Subcutaneous abdominal adipose tissue (tissue), 5 donors: ENCODE measurements around the gene IGFBP2.

Experiments
- H3K27ac ChIP-seq: one replicate; pipeline ENCODE4 v1.7.0; 2013; ENCODE audit warnings: low read depth, mild to moderate bottlenecking, inconsistent platforms, low read length, moderate library complexity
- H3K27me3 ChIP-seq, 5 donors: one replicate each; pipeline ENCODE4 v1.7.0; 2013; ENCODE audit warnings: low read length in 5 of 5, inconsistent platforms in 1 of 5; ENCODE audit not compliant: control insufficient read depth in 5 of 5, insufficient read depth in 4 of 5
- H3K36me3 ChIP-seq, 5 donors: one replicate each; pipeline ENCODE4 v1.7.0; 2013; ENCODE audit warnings: low read length in 5 of 5; ENCODE audit not compliant: control insufficient read depth in 5 of 5, insufficient read depth in 5 of 5
- H3K4me1 ChIP-seq, 5 donors: one replicate each; pipeline ENCODE4 v1.7.0; 2013; ENCODE audit warnings: low read length in 5 of 5, mild to moderate bottlenecking in 3 of 5, moderate library complexity in 1 of 5; ENCODE audit not compliant: control insufficient read depth in 5 of 5, insufficient read depth in 5 of 5
- H3K4me3 ChIP-seq, 5 donors: one replicate each; pipeline ENCODE4 v1.7.0; 2013; ENCODE audit warnings: low read length in 5 of 5, low read depth in 1 of 5
- H3K9ac ChIP-seq, 5 donors: one replicate each; pipeline ENCODE4 v1.7.0; 2013; ENCODE audit warnings: low read length in 5 of 5, mild to moderate bottlenecking in 4 of 5, moderate library complexity in 3 of 5
- H3K9me3 ChIP-seq, 5 donors: one replicate each; pipeline ENCODE4 v1.7.0; 2013; ENCODE audit warnings: low read length in 5 of 5; ENCODE audit not compliant: control insufficient read depth in 5 of 5
- donor health status: healthy.
- donor health status: healthy.
- donor health status: healthy.
- donor health status: healthy.
- donor health status: healthy.

Gene IGFBP2

DNA sequence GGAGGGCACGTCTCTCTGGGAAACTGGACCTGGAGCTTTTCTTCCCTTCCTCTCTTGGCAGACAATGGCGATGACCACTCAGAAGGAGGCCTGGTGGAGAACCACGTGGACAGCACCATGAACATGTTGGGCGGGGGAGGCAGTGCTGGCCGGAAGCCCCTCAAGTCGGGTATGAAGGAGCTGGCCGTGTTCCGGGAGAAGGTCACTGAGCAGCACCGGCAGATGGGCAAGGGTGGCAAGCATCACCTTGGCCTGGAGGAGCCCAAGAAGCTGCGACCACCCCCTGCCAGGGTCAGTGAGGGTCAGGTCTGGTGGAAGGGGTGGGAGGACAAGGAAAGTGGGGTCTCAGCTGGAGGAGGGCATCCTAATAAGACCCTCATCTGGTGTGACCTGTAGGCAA, 27.3 kb downstream of the IGFBP2 start:
- no peak overlapping the region for H3K27ac ChIP-seq
- H3K4me1 ChIP-seq: peaks cover 0 to 9% (median 2%) of the 10 kb centered on the region in 5 donors
- H3K9ac ChIP-seq: no peak overlapping the region
- peaks cover 0 to 23% (median 0%) of the 10 kb centered on the region in 5 donors for H3K36me3 ChIP-seq
- no peak overlapping the region for H3K4me3 ChIP-seq
- no peaks in the 10 kb centered on the region for H3K9me3 ChIP-seq
- peaks cover 0 to 7% (median 0%) of the 10 kb centered on the region in 5 donors for H3K27me3 ChIP-seq

DNA sequence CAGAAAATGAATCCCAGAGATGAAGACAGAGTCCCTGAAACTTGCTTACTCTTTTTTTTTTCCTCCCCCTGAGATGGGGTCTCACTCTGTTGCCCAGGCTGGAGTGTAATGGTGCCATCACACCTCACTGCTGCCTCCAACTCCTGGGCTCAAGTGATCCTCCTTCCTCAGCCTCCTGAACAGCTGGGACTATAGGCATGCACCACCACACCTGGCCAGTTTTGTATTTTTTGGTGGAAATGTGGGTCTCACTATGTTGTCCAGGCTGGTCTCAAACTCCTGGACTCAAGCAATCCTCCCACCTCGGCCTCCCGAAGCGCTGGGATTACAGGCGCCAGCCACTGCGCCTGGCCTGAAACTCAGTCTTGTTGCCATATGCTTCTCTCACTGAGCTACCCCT, 27.8 kb downstream of the IGFBP2 start:
- no peak overlapping the region for H3K27ac ChIP-seq
- peaks cover 0 to 12% (median 0%) of the 10 kb centered on the region in 5 donors for H3K27me3 ChIP-seq
- peaks cover 0 to 15% (median 6%) of the 10 kb centered on the region in 5 donors for H3K4me1 ChIP-seq
- H3K36me3 ChIP-seq: peaks cover 0 to 23% (median 0%) of the 10 kb centered on the region in 5 donors
- H3K9ac ChIP-seq: no peak overlapping the region
- no peaks in the 10 kb centered on the region for H3K9me3 ChIP-seq
- H3K4me3 ChIP-seq: no peak overlapping the region

DNA sequence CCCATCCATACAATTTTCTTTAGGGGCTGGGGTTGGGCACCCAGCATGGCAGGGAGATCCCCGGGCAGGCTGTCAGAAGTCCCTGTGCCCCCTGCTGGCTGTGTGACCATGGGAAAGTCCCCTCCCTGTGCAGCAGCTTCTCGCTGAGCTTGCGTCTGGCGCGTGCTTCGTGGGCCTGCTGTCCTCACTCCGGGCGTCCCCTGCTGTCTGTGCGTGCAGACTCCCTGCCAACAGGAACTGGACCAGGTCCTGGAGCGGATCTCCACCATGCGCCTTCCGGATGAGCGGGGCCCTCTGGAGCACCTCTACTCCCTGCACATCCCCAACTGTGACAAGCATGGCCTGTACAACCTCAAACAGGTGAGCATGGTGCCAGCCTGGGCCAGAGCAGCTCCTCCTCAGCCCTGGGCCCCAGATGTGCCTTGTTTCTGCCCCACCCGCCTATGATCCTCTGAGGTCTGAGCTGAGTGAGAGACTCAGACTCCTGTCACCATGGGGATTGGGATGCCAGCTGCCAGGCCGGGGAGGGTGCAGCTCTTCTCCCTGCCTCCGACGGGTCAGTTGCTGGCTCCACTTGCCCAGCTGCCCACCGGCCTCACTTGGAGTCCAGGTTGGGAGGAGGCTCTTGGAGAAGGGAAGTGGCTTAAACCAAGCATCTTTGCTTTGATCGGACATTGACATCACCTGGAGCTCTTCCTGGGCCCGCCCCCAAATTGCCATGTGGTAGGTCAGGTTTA, 28.6 kb downstream of the IGFBP2 start:
- no peak overlapping the region for H3K9ac ChIP-seq
- no peaks in the 10 kb centered on the region for H3K9me3 ChIP-seq
- no peak overlapping the region for H3K4me3 ChIP-seq

GRCh38 chr2:216663106-216663505, 29.9 kb downstream of the IGFBP2 start:
- Histone ChIP-seq H3K27ac (no peak overlapping the region), H3K9me3 (no peaks in the 10 kb centered on the region), H3K4me3 (no peak overlapping the region), H3K4me1 (peaks cover 0 to 19% (median 6%) of the 10 kb centered on the region in 5 donors), H3K27me3 (peaks cover 0 to 12% (median 4%) of the 10 kb centered on the region in 5 donors), H3K36me3 (peaks cover 0 to 17% (median 0%) of the 10 kb centered on the region in 5 donors), H3K9ac (no peak overlapping the region)

More for the DNA sequence above, 28.6 kb downstream of the IGFBP2 start:
- peaks cover 0 to 19% (median 6%) of the 10 kb centered on the region in 5 donors for H3K4me1 ChIP-seq
- H3K27me3 ChIP-seq: peaks cover 0 to 12% (median 4%) of the 10 kb centered on the region in 5 donors
- peaks cover 0 to 17% (median 0%) of the 10 kb centered on the region in 5 donors for H3K36me3 ChIP-seq
- no peak overlapping the region for H3K27ac ChIP-seq

GRCh38 chr2:216663846-216664245, 30.6 kb downstream of the IGFBP2 start:
- H3K27me3 ChIP-seq: peaks cover 0 to 12% (median 4%) of the 10 kb centered on the region in 5 donors
- no peak overlapping the region for H3K4me3 ChIP-seq
- no peak overlapping the region for H3K27ac ChIP-seq
- peaks cover 0 to 17% (median 0%) of the 10 kb centered on the region in 5 donors for H3K36me3 ChIP-seq
- H3K9me3 ChIP-seq: no peaks in the 10 kb centered on the region
- H3K9ac ChIP-seq: no peak overlapping the region
- H3K4me1 ChIP-seq: peaks cover 0 to 19% (median 6%) of the 10 kb centered on the region in 5 donors

DNA sequence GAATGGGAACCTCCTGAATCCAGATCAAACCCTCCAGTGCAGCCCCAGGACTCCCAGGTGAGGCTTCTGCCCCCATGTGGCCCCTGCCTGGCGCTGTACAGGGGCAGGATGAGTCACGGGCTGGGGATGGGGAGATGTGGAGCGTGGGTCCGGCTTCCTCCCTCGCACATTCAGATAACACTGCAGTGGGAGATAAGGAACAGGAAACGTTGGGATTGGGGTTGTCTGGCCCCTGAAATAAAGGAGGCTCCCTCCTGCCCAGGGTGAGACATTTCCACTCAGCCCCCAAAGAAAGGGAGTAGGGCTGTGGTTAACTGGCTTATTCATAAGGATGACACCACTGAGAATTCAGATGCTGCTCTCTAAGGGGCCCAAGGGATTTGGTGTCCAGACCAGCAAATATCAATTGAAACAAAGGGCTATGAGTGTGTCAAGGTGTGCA, 31.4 kb downstream of the IGFBP2 start:
- Histone ChIP-seq H3K9ac (no peak overlapping the region), H3K9me3 (no peaks in the 10 kb centered on the region), H3K27ac (no peak overlapping the region)

DNA sequence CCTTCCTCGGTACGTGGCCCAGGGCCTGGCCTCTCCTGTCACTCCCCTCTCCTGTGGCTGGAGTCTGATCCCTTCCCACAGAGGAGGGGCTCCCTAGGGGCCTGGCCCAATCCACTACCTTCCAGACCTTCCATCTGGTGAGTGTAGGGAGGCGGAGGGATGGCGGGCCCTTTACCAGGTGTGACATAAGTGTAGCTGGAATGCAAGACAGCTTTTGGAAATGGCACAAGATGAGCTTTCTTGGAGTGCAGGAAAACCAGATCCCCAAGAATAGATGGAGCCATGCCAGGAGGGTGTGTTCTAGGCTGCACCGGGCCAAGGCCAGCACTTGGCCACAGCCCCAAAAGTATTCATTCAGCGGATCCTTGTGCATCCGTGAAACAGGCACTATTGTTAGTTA, 32.0 kb downstream of the IGFBP2 start:
- no peak overlapping the region for H3K27ac ChIP-seq
- H3K27me3 ChIP-seq: peaks cover 0 to 12% (median 4%) of the 10 kb centered on the region in 5 donors
- H3K36me3 ChIP-seq: peaks cover 0 to 17% (median 0%) of the 10 kb centered on the region in 5 donors
- no peaks in the 10 kb centered on the region for H3K9me3 ChIP-seq
- H3K4me1 ChIP-seq: peaks cover 0 to 19% (median 6%) of the 10 kb centered on the region in 5 donors
- peak overlapping the region in 1 of 5 donors; percentile 12 for H3K9ac ChIP-seq
- H3K4me3 ChIP-seq: no peak overlapping the region

More for the DNA sequence above, 31.4 kb downstream of the IGFBP2 start:
- Histone ChIP-seq H3K27me3 (peaks cover 0 to 12% (median 4%) of the 10 kb centered on the region in 5 donors), H3K4me3 (no peak overlapping the region), H3K4me1 (peaks cover 0 to 19% (median 6%) of the 10 kb centered on the region in 5 donors), H3K36me3 (peaks cover 0 to 17% (median 0%) of the 10 kb centered on the region in 5 donors)

DNA sequence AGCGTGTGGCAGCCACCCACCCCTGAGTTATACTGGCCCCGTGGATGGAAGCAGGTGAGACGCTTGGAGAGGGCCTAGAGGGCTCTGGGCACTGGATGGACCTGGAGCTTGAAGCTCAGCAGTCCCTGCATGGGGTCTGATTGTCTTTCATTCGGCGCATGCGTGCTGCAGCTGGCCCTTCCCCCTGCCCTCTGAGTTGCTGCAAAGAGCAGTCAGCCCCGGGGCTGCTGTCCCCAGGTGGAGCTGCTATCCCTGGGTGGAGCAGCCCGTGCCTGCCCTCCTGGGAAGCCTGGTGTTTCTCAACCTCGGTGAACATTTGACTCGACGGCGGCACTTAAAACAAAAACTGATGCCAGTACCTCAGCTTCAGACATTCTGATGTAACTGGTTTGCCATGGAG, 32.5 kb downstream of the IGFBP2 start:
- Histone ChIP-seq H3K9me3 (no peaks in the 10 kb centered on the region), H3K27me3 (peaks cover 0 to 12% (median 4%) of the 10 kb centered on the region in 5 donors), H3K36me3 (peaks cover 0 to 17% (median 0%) of the 10 kb centered on the region in 5 donors), H3K27ac (no peak overlapping the region), H3K9ac (no peak overlapping the region), H3K4me3 (no peak overlapping the region), H3K4me1 (peaks cover 0 to 19% (median 6%) of the 10 kb centered on the region in 5 donors)

DNA sequence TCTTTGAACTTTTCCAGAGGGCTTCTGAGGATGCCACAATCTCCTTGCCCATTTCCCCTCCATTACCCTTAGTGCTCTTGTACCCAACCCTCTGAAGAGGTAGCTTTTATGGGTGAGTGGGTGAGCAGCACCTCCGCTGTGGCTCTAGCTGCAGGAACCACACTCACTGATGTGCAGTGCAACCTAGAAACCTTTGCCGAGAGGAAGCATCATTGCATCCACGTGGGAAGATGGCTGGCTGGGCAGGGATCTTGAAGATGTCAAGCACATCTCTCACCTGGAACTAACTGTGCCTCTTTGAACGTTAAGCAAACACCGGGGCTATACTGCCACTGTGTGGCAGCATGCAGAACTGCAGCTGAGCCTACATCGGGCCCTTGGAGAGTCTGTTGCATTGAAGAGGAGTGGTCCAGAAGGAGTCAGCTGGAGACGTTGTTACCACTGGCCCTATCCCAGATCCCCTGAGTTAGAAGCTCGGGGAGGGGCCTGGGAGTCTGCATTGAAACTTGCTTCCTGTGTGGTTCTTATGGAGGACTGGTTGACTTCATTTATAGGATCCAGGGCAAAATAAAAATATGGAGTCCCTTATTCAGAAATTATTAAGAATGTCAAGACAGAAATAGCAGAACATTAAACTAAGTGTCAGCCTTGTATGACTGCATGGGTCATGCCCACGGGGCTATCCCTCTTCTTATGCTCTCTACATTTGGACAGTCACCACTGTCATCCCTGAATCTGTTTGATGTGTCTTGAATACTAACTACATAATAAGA, 33.4 kb downstream of the IGFBP2 start:
- Histone ChIP-seq H3K9ac (no peak overlapping the region), H3K36me3 (peaks cover 0 to 13% (median 0%) of the 10 kb centered on the region in 5 donors), H3K27ac (no peak overlapping the region), H3K27me3 (peaks cover 0 to 12% (median 4%) of the 10 kb centered on the region in 5 donors), H3K4me3 (no peak overlapping the region), H3K4me1 (peaks cover 0 to 19% (median 6%) of the 10 kb centered on the region in 5 donors), H3K9me3 (no peaks in the 10 kb centered on the region)
